GM18508 (cell line): Measurements from ENCODE around the gene LTK.

Experiments
- ATAC-seq: cut with Tn5 transposase; IDR thresholded peaks from one replicate; pipeline ENCODE4 v1.9.1; 2021; ENCODE audit warnings: moderate number of reproducible peaks; ENCODE audit not compliant: insufficient read depth, unreplicated experiment

Gene LTK

GRCh38 chr15:41535544-41535943 lies 21.9 kb upstream of the LTK start:
- no peak for ATAC-seq

GRCh38 chr15:41530363-41530956 lies 16.8 kb upstream of the LTK start:
- ATAC-seq = no peak

GRCh38 chr15:41523097-41523496 lies 9.5 kb upstream of the LTK start:
- ATAC-seq = no peak

GRCh38 chr15:41521614-41522013 lies 8.0 kb upstream of the LTK start:
- ATAC-seq = no peak

GRCh38 chr15:41520636-41521035 lies 7.0 kb upstream of the LTK start:
- ATAC-seq = no peak

GRCh38 chr15:41517895-41518449 lies 4.3 kb upstream of the LTK start:
- ATAC-seq = no peak

GRCh38 chr15:41512940-41513505 lies 604 bp downstream of the LTK start:
- ATAC-seq = no peak

GRCh38 chr15:41512512-41512939 lies 1.1 kb downstream of the LTK start:
- ATAC-seq = no peak

- no peak for ATAC-seq
Observed at GRCh38 chr15:41511899-41512369, 1.7 kb downstream of the LTK start.

GRCh38 chr15:41511331-41511898 lies 2.2 kb downstream of the LTK start:
- ATAC-seq = no peak

GRCh38 chr15:41510728-41511127 lies 2.9 kb downstream of the LTK start:
- ATAC-seq = no peak

- no peak for ATAC-seq
Observed at GRCh38 chr15:41507820-41508290, 5.8 kb downstream of the LTK start.

- no peak for ATAC-seq
Observed at GRCh38 chr15:41506796-41507341, 6.8 kb downstream of the LTK start.

GRCh38 chr15:41505776-41506175 lies 7.9 kb downstream of the LTK start:
- no peak for ATAC-seq

- no peak for ATAC-seq
Observed at GRCh38 chr15:41504751-41505492, 8.7 kb downstream of the LTK start.

GRCh38 chr15:41503669-41504010 lies 10.0 kb downstream of the LTK start:
- no peak for ATAC-seq

GRCh38 chr15:41502795-41503668 lies 10.6 kb downstream of the LTK start:
- ATAC-seq = no peak

- no peak for ATAC-seq
Observed at GRCh38 chr15:41501931-41502794, 11.5 kb downstream of the LTK start.
